Measurements from ENCODE around the gene OSBPL9. TPM values are rescaled to one million over a fixed set of nuclear protein-coding genes. Genes with fewer than 3 reads are reported as not detected.

Gene OSBPL9
- total RNA-seq, 1 donor from 2014 or later, result 55.8 TPM

- Histone ChIP-seq H3K4me1 (peaks cover 87% of the 10 kb centered on the region), H3K27ac (replicated peaks) (peak overlapping the region; percentile 89), H3K9me3 (replicated peaks) (no peaks in the 10 kb centered on the region), H3K4me3 (peak overlapping the region; percentile 85), H3K36me3 (no peaks in the 10 kb centered on the region), H3K27me3 (ENCODE audit: low read depth) (no peaks in the 10 kb centered on the region)
- DNase-seq, result no peak
- no peak for TF ChIP-seq CTCF (IDR thresholded peaks at IDR 0.05; ENCODE audit: borderline replicate concordance)
- intact Hi-C loops (cut with micrococcal nuclease), result loop anchor here (10.0 kb wide), 1 partner anchor 256 kb away; the partner anchor contains the start of gene NRDC
Measured at GRCh38 chr1:51618715-51619114, 1.8 kb downstream of the OSBPL9 start.

GRCh38 chr1:51620470-51620869, 3.6 kb downstream of the OSBPL9 start:
- DNase-seq, result no peak
- H3K27me3 ChIP-seq (ENCODE audit: low read depth), result no peaks in the 10 kb centered on the region
- no peaks in the 10 kb centered on the region for H3K36me3 ChIP-seq
- no peak for TF ChIP-seq CTCF (IDR thresholded peaks at IDR 0.05; ENCODE audit: borderline replicate concordance)
- H3K4me3 ChIP-seq, result no peak overlapping the region
- peaks cover 96% of the 10 kb centered on the region for H3K4me1 ChIP-seq
- intact Hi-C loops (cut with micrococcal nuclease), result no loop called here
- no peaks in the 10 kb centered on the region for H3K9me3 ChIP-seq (replicated peaks)
- H3K27ac ChIP-seq (replicated peaks), result peak overlapping the region; percentile 89

- intact Hi-C loops (cut with micrococcal nuclease), result no loop called here
- no peaks in the 10 kb centered on the region for H3K27me3 ChIP-seq (ENCODE audit: low read depth)
- H3K27ac ChIP-seq (replicated peaks), result peak overlapping the region; percentile 30
- H3K4me3 ChIP-seq, result no peak overlapping the region
- peaks cover 91% of the 10 kb centered on the region for H3K4me1 ChIP-seq
- no peak for TF ChIP-seq CTCF (IDR thresholded peaks at IDR 0.05; ENCODE audit: borderline replicate concordance)
- no peaks in the 10 kb centered on the region for H3K36me3 ChIP-seq
- no peak for DNase-seq
- H3K9me3 ChIP-seq (replicated peaks), result no peaks in the 10 kb centered on the region
Measured at GRCh38 chr1:51621161-51621560, 4.3 kb downstream of the OSBPL9 start.

- TF ChIP-seq CTCF (IDR thresholded peaks at IDR 0.05; ENCODE audit: borderline replicate concordance), result no peak
- H3K27me3 ChIP-seq (ENCODE audit: low read depth), result no peaks in the 10 kb centered on the region
- DNase-seq, result no peak
- H3K4me1 ChIP-seq, result peaks cover 86% of the 10 kb centered on the region
- H3K27ac ChIP-seq (replicated peaks), result peak overlapping the region; percentile 59
- no peak overlapping the region for H3K4me3 ChIP-seq
- no peaks in the 10 kb centered on the region for H3K9me3 ChIP-seq (replicated peaks)
- intact Hi-C loops (cut with micrococcal nuclease), result no loop called here
- H3K36me3 ChIP-seq, result no peaks in the 10 kb centered on the region
Measured at GRCh38 chr1:51621841-51622454, 5.1 kb downstream of the OSBPL9 start.

GRCh38 chr1:51622455-51622913, 5.6 kb downstream of the OSBPL9 start:
- no peaks in the 10 kb centered on the region for H3K27me3 ChIP-seq (ENCODE audit: low read depth)
- H3K4me1 ChIP-seq, result peaks cover 86% of the 10 kb centered on the region
- no peaks in the 10 kb centered on the region for H3K36me3 ChIP-seq
- H3K9me3 ChIP-seq (replicated peaks), result no peaks in the 10 kb centered on the region
- peak; percentile 22 for DNase-seq
- H3K27ac ChIP-seq (replicated peaks), result peak overlapping the region; percentile 59
- TF ChIP-seq CTCF (IDR thresholded peaks at IDR 0.05; ENCODE audit: borderline replicate concordance), result no peak
- no peak overlapping the region for H3K4me3 ChIP-seq
- intact Hi-C loops (cut with micrococcal nuclease), result no loop called here
